HL-60/S4 treated with phorbol 12-myristate 13-acetate at 8.2 ng/mL for 4 days and 3 days (cell line): ENCODE measurements around the gene ZNF814.
"Not testable (repeated sequence)": the region's sequence is repeated elsewhere in the genome, so short reads cannot be mapped to it uniquely, and the experiment has no call there.

Source experiments
- in situ Hi-C: fragments of 300-500 bp; cut with MboI; formaldehyde crosslinking; loops from 2 replicates; pipeline ENCODE4 v1.15.0; 2022; ENCODE audit warnings: low sequenced_read_pairs

Gene ZNF814

DNA sequence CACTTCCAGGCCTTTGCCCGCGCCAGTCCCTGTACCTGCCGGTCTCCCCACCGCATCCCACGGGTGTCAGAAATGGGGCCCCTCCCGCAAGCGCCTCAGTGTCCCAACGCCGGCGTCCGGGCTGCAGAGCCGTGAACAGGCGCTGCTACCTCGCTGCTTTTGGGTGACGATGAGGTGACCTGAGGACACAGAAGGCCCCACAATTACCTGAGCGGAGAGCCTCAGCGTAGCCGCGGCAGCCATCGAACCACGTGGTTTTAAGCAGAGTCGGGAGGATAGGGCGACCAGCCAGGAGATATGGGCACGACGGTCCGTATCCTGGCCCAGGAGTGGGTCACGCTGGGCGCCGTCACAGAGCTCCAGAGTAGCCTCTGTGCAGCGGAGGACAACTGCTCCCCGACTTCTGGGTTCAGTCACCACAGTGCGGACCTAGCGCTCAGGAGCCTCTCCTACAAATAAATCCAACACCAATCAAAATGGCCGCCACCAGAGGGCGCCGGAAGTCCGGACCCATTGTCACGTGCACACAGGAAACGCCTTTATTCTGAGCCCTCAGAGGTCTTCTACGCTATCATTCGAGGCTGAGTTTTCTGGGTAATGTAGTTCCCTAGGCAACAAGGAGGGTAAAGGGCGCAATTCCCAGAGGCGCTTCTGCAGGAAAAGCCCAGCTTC is at the start of gene ZNF814:
Gene ZNF814 (minus strand): TSS at position 478 of the 672 bp plus-strand sequence. CDS start 235 bp downstream, at position 243.
- in situ Hi-C loops = no loop called here

DNA sequence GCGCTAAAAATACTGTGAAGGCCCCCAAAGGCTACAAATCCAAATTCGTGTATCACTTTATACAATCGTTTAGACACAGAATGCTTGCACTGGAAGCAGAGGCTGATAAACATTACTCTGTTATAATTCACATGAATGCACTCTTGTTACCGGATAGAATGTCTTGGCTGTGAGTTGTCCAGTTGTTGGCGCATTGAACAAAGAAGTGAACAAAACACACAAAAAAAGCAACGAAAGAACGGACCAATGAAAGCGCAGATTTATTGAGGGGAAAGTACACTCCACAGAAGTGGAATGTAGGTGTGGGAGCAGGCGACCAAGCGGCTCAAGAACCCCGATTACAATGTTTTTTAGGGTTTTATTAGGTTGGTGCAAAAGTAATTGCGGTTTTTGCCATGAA is 46.9 kb upstream of the ZNF814 start:
- in situ Hi-C loops = no loop called here

DNA sequence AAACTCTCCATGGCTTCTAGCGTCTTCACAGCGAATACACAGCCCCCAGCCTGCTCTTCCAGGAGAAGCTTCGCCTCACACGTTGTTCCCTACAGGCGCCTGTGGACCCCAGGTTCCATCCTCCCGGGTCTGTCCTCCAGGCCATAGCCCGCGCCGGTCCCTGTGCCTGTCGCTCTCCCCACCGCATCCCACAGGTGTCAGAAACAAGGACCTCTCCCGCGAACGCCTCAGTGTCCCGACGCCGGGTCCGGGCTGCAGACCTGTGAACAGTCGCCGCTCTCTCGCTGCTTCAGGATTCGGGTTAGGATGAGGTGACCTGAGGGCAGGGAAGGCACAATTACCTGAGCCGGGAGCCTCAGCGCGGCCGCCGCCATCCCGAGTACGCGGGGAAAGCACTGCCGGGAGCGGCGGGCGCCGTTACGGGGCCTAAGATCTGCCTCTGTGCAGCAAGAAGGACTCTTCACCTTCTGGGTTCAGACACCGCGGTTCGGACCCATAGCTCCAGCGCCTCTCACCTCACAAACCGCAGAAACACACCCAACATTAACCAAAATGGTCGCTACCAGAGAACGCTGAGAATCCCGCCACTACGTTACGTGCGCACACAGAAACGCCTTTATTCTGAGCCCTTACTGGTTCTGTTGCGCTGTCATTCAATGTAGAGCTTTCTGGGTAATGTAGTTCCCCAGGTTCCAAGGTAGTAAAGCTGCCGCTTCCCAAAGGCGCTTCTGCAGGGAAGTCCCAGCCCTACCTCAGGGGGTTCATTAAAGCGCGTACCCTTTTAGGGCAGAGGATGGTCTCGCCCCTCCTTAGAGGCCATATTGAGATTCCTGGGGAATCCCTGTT is 46.2 kb upstream of the ZNF814 start, which contains the start of gene ZNF418:
Gene ZNF418 (minus strand): TSS at position 583 of the 846 bp plus-strand sequence. CDS start 1,580 bp downstream, outside the sequence.
- in situ Hi-C loops = no loop called here

DNA sequence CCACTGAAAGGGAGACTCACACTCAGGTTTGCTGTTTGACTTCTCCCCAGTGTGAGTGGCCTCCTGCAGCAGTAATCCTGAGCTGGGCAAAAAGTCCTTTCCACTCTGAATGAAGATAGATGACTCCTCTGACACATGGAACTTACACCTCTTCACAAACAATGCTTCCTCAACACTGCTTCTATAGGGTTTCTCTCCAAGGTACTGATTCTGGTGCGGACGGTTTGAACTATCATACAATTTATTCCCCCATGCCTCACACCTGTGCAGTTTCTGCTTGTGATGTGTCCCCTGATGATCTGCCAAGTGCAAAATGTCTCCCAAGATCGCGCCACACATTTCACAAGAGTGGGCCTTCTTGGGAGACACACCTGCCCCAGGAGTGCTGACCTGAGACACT is 38.8 kb upstream of the ZNF814 start:
- in situ Hi-C loops = no loop called here

DNA sequence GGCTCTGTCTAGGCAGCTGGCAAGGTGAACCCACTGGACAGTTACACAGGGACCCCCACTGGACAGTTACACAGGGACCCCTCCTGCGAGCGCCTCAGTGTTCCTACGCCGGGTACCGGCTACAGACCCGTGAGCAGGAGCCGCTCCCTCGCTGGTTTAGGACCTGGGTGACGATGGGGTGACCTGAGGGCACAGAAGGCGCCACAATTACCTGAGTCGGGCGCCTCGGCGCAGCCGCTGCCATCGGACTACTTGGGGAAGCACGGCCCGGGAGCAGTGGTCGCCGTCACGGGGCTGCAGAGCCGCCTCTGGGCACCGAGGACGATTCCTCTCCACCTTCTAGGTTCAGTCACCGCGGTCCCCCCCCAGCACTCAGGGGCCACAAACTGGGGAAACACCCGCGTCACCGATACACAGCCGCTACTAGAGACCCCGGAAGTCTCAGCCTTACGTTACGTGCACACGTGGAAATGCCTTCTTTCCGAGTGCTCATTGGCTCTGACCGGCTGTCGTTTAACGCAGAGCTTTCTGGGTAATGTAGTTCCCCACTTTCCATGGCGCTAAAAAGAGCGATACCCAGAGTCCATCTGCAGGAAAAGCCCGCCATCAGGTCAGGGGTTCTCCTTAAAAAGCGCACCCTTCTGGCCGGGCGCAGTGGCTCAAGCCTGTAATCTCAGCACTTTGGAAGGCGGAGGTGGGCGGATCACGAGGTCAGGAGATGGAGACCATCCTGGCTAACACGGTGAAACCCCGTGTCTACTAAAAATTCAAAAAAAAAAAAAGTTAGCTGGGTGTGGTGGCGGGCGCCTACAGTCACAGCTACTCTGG is 27.5 kb upstream of the ZNF814 start, which contains the start of gene ZNF417:
Gene ZNF417 (minus strand): TSS at position 425 of the 828 bp plus-strand sequence. CDS start 181 bp downstream, at position 244.
- in situ Hi-C loops = not testable (repeated sequence)

DNA sequence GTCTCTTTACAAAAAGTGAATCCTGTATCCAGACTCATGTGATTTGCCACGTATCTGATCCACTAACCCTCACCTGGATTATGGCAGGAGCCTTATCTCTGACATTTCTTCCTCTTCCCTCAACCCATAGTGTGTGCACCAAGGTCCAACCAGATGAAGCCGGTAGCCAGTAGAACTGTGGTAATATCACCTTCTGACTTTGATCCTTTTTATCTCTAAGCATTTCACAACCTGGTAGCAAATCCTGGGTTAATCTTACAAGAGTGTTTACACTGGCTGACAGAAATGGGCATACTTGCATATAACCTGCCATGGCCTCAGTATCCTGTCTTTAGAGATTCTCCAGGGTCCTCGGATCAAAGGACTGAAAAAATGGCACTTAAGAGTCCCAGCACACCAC is 25.7 kb upstream of the ZNF814 start:
- in situ Hi-C loops = no loop called here

DNA sequence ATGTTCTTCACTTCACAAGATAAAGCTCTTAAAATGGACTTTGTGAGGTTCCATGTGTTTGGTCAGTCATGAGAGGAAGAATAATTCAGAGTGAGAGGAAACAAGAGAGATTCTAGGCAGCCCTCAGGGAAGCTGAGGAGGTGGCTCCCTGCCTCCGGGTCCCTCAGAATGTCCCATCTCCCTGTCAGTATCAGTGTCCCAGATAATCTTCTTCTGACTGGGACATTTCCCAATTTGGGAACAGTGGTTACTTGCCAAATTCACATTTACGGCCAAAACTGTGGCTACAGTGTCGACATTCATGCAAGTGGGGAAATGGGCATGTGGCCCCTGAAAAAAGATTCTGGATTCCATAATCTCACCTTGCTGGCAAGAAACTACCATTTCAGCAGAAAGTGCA is 18.6 kb upstream of the ZNF814 start:
- in situ Hi-C loops = no loop called here

DNA sequence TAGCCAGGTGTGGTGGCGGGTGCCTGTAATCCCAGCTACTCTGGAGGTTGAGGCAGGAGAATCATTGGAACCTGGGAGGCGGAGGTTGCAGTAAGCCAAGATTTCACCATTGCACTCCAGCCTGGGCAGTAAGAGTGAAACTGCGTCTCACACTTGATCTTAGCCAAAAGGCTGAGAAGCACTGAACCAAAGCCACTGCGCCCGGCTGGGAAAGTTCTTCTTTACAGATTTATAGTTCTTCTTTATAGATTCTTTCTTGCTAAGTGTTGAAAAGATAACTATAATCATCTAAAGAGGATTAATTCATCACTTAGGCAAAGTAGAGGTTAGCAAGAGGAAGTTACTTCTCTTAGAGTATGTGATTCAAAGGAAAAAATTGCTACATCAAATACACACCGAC is 16.4 kb upstream of the ZNF814 start:
- in situ Hi-C loops = no loop called here

DNA sequence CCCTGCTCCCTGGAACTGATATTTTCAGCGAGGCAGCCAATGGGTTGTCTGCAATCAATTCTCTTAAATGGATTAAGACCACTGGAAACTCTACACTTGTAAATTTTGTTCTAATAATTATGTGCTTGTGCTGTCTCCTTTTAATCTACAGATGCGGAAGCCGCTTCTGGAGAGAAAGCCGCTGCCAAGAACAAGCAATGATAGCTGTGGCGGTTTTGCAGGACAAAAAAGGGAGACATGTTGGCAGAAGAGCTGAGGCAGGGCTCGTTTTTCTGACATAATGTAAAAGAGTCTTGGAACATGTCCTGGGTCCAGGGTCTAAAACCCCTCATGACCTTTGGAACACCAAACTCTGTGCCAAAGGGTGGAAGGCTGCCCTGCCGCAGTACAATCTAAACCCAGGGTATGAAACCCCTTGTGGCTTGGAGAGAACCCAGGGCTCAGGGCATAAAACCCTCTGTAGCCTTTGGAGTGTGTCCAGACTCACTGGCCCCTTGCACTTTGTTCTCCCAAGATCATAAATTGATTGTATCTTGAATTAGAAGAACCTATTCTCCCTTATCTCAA is 14.9 kb upstream of the ZNF814 start:
- in situ Hi-C loops = no loop called here

DNA sequence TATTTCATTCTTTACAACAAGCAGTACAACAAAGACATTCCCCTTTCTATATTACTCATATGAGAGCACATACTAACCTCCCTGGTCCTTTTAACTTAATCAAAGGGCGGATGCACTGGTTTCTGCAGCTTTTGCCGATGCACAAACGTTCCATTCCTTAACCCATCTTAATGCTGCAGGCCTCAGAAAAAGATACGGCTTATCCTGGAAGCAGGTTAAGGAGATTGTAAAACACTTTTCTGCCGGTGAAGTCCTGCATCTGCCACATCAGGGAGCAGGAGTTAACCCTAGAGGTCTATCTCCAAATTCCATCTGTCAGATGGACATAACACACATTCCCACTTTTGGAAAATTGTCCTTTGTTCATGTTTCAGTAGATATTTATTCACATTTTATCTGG is 11.5 kb upstream of the ZNF814 start:
- in situ Hi-C loops = no loop called here

DNA sequence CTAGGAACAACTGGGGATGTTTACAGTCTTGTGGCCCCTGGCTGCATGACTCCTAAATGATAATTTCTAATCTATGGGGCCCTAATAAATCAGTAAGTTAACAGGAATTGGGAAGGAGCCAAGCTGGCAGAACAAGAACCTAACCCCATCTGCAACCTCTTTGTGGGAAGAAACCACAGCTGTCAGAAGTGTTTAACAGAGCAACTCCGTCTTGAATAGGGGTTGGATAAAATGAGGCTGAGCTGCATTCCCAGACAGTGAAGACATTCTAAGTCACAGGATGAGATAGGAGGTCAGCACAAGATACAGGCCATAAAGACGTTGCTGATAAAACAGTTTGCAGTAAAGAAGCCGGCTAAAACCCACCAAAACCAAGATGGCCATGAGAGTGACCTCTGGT is 1.9 kb upstream of the ZNF814 start:
- in situ Hi-C loops = not testable (repeated sequence)

DNA sequence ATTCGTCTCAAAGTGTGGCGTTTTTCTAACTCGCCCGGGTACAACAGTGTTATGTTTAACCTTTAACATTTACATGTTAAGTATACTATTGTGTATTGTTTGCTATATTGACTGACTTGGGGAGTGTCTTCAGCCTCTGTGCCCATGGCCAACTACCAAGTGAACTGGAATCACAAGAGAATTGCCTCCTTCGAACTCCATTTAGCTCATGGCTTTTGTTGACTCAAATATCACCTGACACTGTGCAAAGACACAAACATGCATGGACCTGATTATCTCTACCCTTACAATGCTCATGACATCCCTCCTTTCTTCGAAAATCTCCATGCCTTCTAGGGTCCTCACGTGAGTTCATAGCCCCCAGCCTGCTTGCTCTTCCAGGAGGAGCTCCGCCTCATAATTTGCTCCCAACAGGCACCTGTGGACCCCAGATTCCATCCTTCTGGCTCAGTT is 704 bp downstream of the ZNF814 start:
- in situ Hi-C loops = no loop called here

DNA sequence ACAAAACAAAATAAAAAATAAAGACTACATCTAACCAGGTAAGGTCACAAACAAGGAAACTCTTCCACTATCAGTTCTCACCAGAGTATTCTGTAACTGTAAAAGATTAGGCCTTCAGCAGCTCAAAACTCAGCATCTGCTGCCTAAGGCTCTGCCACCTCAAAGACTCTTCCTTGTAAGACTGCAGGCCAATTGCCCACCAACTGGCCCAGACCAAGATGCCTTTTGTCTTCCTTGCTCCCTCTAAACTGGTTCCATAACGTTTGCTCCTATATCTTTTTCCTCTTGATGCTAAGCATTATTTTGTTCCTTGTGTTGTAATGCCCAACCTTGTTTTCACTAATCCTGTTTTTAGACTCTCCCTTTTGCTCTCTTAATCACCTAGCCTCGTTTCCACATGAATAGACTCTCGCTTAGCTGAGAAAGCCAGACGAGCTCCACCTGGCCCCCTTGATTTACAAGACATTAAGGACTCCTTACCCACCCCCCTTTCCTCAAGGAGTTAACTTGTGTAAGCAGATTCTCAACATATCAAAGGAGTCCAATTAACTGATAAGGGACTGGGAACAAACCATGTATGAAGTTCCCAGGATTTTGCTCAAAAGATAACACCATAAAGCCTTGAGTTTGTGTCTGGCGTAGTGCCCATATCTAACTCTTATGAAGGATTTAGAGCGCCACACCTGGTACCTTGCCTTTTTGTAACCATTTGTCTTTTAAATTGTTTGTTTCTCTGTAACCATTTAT is 1.5 kb downstream of the ZNF814 start:
- in situ Hi-C loops = no loop called here

DNA sequence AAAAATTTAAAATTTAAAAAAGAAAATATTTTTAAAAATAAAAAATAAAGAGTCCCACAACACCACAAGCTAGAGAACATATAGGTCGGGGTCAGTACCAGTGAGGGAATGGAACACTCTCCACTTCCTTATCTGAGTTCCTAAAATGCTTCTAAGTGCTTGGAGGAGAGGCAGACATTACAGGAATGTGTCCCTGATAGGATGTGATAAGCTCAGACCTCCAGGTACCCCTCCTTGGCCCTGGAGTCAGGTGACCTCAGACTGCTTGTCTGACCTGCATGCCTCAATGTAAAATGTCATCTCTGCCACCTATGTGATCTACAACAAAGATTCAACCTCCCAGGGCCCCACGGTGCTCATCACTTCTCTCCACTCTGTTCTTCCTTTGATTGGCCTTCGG is 2.8 kb downstream of the ZNF814 start:
- in situ Hi-C loops = no loop called here

DNA sequence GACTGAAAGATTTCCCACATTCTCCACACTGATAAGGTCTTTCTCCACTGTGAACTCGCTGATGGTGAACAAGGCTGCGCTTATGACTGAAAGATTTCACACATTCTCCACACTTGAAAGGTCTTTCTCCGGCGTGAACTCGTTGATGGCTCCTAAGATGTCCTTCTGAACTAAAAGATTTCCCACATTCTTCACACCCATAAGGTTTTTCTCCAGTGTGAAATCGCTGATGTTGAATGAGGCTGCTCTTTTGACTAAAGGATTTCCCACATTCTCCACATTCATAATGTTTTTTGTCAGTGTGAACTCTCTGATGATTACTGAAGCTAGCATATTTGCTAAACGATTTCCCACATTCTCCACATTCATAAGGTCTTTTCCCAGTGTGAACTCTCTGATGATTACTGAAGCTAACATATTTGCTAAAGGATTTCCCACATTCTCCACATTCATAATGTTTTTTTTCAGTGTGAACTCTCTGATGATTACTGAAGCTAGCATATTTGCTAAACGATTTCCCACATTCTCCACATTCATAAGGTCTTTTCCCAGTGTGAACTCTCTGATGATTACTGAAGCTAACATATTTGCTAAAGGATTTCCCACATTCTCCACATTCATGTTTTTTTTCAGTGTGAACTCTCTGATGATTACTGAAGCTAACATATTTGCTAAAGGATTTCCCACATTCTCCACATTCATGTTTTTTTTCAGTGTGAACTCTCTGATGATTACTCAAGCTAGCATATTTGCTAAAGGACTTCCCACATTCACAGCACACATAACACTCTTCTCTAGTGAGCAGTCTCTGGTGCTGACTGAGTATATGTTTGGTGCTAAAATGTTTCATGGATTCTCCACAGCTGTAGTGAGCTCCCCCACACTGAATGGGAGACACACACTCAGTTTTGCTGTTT is 14.7 kb downstream of the ZNF814 start:
- in situ Hi-C loops = not testable (repeated sequence)

DNA sequence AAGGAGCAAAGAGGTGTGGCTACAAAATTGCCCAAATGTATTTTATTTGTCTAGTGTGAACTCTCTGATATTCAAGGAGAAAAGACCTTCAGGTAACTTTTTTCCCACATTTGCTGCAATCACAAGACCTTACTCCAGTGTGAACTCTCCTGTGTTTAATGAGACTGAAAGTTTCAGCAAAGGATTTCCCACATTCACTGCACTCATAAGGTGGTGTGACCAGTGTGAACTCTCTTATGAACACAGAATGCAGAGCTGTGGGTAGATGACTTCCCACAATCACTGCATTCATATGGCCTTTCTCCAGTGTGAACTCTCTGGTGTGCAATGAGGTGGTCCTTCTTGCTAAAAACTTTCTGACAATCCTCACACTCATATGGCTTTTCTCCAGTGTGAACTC is 16.4 kb downstream of the ZNF814 start:
- in situ Hi-C loops = no loop called here

DNA sequence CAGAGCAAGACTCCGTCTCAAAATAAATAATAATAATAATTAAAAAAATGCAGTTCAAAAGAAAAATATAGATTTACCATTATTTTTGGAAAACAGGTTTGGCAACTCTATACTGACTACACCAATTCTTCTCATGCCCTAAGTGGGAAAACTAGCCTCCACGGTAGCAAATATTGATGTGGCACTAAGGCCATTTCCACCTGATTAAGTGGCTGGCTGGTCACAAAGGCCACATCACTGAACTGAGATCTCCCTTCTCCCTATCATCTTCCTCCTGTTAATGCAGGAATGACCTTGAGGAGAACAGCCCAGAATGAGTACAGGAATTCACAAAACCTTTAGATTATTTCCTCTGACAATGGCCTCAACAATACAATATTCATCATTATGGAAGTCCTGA is 18.6 kb downstream of the ZNF814 start:
- in situ Hi-C loops = no loop called here

DNA sequence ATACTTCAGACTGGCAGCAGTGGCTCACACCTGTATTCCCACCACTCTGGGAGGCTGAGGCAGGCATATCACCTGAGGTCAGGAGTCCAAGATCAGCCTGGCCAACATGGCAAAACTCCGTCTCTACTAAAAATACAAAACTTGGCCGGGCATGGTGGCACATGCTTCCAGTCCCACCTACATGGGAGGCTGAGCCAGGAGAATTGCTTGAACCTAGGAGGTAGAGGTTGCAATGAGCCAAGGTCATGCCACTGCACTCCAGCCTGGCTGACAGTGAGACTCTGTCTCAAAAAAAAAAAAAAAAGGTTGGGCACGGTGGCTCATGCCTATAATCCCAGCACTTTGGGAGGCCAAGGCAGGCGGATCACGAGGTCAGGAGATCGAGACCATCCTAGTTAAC is 19.2 kb downstream of the ZNF814 start:
- in situ Hi-C loops = not testable (repeated sequence)

DNA sequence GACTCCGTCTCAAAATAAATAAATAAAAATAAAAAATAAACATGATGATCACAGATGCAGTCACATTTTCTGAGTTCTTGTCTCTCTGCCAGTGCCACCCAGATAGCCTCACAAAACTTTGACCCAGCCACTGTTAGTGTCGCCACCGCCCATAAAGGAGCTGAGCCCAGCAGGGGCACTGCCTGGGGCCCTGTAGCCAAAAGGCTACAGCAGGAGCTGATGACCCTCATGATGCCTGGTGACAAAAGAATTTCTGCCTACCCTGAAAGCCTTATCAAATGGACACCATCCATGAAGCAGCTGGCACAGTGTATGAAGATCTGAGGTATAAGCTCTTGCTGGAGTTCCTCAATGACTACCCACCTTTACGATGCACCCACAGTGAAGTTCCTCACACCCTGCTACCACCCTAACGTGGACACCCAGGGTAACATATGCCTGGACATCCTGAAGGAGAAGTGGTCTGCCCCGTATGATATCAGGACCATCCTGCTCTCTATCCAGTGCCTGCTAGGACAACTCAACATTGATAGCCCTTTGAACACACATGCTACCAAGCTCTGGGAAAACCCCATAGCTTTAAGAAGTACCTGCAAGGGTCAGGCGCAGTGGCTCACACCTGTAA is 20.9 kb downstream of the ZNF814 start:
- in situ Hi-C loops = no loop called here
